ENCODE measurements around the gene LSAMP.

DNA sequence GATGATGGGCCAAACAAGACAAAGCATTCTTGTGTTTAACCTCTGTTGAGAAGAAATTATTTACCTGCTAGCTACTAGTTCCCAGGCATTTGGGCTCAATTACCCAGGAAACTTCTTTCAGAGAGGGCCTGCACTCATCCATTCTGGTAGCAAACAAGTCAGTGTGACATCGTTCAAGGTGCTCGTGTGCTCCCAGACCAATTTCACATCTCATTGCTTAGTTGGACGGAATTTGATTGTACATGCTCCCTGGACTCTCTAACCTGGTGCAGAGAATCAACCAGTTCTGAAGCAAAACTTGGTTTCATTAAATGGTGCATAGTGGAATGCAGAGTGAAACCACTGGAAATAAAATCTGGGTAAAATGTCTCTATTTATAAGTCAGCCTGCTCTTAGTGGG is 392.7 kb downstream of the LSAMP start:
- TF ChIP-seq MAFK (IDR thresholded peaks at IDR 0.05; ENCODE audit: low read depth, low read length) (no peak), CTCF (conservative IDR thresholded peaks at IDR 0.05; ENCODE audit: low read depth, low read length) (no peak), MAZ (IDR thresholded peaks at IDR 0.05; ENCODE audit: borderline replicate concordance, low read depth, low read length) (no peak), RCOR1 (IDR thresholded peaks at IDR 0.05; ENCODE audit: insufficient replicate concordance, low read length) (no peak), CEBPB (IDR thresholded peaks at IDR 0.05; ENCODE audit: low read depth, low read length) (no peak), NFE2L2 (IDR thresholded peaks at IDR 0.05; ENCODE audit: low read depth, low read length) (no peak), SMC3 (IDR thresholded peaks at IDR 0.05; ENCODE audit: low read depth, low read length) (no peak), POLR2A (IDR thresholded peaks at IDR 0.05; ENCODE audit: low read depth, low read length) (no peak), CHD1 (IDR thresholded peaks at IDR 0.05; ENCODE audit: low read depth, low read length) (no peak), RAD21 (IDR thresholded peaks at IDR 0.05; ENCODE audit: low read length) (no peak)
- TF ChIP-seq, protein P1, sequence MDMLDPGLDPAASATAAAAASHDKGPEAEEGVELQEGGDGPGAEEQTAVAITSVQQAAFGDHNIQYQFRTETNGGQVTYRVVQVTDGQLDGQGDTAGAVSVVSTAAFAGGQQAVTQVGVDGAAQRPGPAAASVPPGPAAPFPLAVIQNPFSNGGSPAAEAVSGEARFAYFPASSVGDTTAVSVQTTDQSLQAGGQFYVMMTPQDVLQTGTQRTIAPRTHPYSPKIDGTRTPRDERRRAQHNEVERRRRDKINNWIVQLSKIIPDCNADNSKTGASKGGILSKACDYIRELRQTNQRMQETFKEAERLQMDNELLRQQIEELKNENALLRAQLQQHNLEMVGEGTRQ (IDR thresholded peaks at IDR 0.05; ENCODE audit: low read depth, low read length): no peak
